Muscle layer of duodenum (tissue), 2 donors: Measurements from ENCODE around the gene CTSA.
A peak's percentile ranks its signal among the peaks of the same experiment; 100 is the strongest.

ENCODE experiments used
- H3K27ac ChIP-seq: one replicate; pipeline ENCODE4 v1.7.0; 2013; ENCODE audit warnings: mild to moderate bottlenecking, low read length
- H3K27me3 ChIP-seq: one replicate; pipeline ENCODE4 v1.7.0; 2013; ENCODE audit warnings: low read depth, mild to moderate bottlenecking, control low read depth, low read length
- H3K36me3 ChIP-seq, 2 donors: one replicate each; pipeline ENCODE4 v1.7.0; 2013; ENCODE audit warnings: low read length in 2 of 2, control low read depth in 1 of 2, mild to moderate bottlenecking in 1 of 2; ENCODE audit not compliant: insufficient read depth in 2 of 2, control insufficient read depth in 1 of 2
- H3K4me1 ChIP-seq, 2 donors: one replicate each; pipeline ENCODE4 v1.7.0; 2013; ENCODE audit warnings: low read length in 2 of 2, mild to moderate bottlenecking in 2 of 2, control low read depth in 1 of 2, moderate library complexity in 1 of 2; ENCODE audit not compliant: insufficient read depth in 2 of 2, control insufficient read depth in 1 of 2
- H3K4me3 ChIP-seq, 2 donors: one replicate each; pipeline ENCODE4 v1.7.0; 2013; ENCODE audit warnings: low read length in 2 of 2, low read depth in 1 of 2, mild to moderate bottlenecking in 1 of 2
- H3K9me3 ChIP-seq, 2 donors: one replicate each; pipeline ENCODE4 v1.7.0; 2013; ENCODE audit warnings: low read length in 2 of 2, control low read depth in 1 of 2, mild to moderate bottlenecking in 1 of 2; ENCODE audit not compliant: control insufficient read depth in 1 of 2
- donor health status: healthy.

The CTSA gene

GRCh38 chr20:45887346-45887715 lies 3.8 kb upstream of the CTSA start, which contains the start of gene SPATA25:
Gene SPATA25 (minus strand): TSS chr20:45887622. CDS start chr20:45887590, 32 bp downstream.
- H3K36me3 ChIP-seq: peaks cover 20 to 40% of the 10 kb centered on the region in 2 donors
- H3K27ac ChIP-seq: no peak within 1 kb of the TSS
- no peaks in the 10 kb centered on the region for H3K9me3 ChIP-seq
- H3K4me3 ChIP-seq: no peak within 1 kb of the TSS
- H3K4me1 ChIP-seq: peaks cover 5 to 35% of the 10 kb centered on the region in 2 donors
- H3K27me3 ChIP-seq: no peaks in the 10 kb centered on the region

- Histone ChIP-seq H3K4me3 (no peak overlapping the region), H3K27ac (no peak overlapping the region), H3K27me3 (no peaks in the 10 kb centered on the region), H3K4me1 (peaks cover 12 to 39% of the 10 kb centered on the region in 2 donors), H3K36me3 (peaks cover 10 to 34% of the 10 kb centered on the region in 2 donors), H3K9me3 (no peaks in the 10 kb centered on the region)
Observed at GRCh38 chr20:45888681-45889080, 2.5 kb upstream of the CTSA start.

GRCh38 chr20:45890077-45890984 lies 804 bp upstream of the CTSA start:
- Histone ChIP-seq H3K9me3 (no peaks in the 10 kb centered on the region), H3K36me3 (peaks cover 17 to 40% of the 10 kb centered on the region in 2 donors), H3K27me3 (no peaks in the 10 kb centered on the region), H3K4me3 (peak overlapping the region; percentile 69 to 95), H3K4me1 (peaks cover 12 to 32% of the 10 kb centered on the region in 2 donors), H3K27ac (peak overlapping the region; percentile 63)

GRCh38 chr20:45892049-45892825 lies 1.1 kb downstream of the CTSA start:
- Histone ChIP-seq H3K27me3 (no peaks in the 10 kb centered on the region), H3K27ac (no peak overlapping the region), H3K36me3 (peaks cover 23 to 38% of the 10 kb centered on the region in 2 donors), H3K9me3 (no peaks in the 10 kb centered on the region), H3K4me3 (peak overlapping the region; percentile 69 to 95), H3K4me1 (peaks cover 12 to 30% of the 10 kb centered on the region in 2 donors)

GRCh38 chr20:45892828-45893500 lies 1.8 kb downstream of the CTSA start:
- H3K4me3 ChIP-seq: no peak overlapping the region
- no peaks in the 10 kb centered on the region for H3K9me3 ChIP-seq
- H3K27me3 ChIP-seq: no peaks in the 10 kb centered on the region
- peaks cover 22 to 40% of the 10 kb centered on the region in 2 donors for H3K36me3 ChIP-seq
- no peak overlapping the region for H3K27ac ChIP-seq
- peaks cover 12 to 30% of the 10 kb centered on the region in 2 donors for H3K4me1 ChIP-seq

GRCh38 chr20:45893831-45894230 lies 2.7 kb downstream of the CTSA start:
- no peak overlapping the region for H3K4me3 ChIP-seq
- H3K36me3 ChIP-seq: peaks cover 28 to 49% of the 10 kb centered on the region in 2 donors
- H3K27ac ChIP-seq: no peak overlapping the region
- H3K27me3 ChIP-seq: no peaks in the 10 kb centered on the region
- H3K4me1 ChIP-seq: peaks cover 12 to 30% of the 10 kb centered on the region in 2 donors
- H3K9me3 ChIP-seq: no peaks in the 10 kb centered on the region

GRCh38 chr20:45894797-45895196 lies 3.7 kb downstream of the CTSA start:
- Histone ChIP-seq H3K36me3 (peaks cover 30 to 56% of the 10 kb centered on the region in 2 donors), H3K4me1 (peaks cover 12 to 20% of the 10 kb centered on the region in 2 donors), H3K27me3 (no peaks in the 10 kb centered on the region), H3K27ac (no peak overlapping the region), H3K4me3 (no peak overlapping the region), H3K9me3 (no peaks in the 10 kb centered on the region)

GRCh38 chr20:45896641-45897161 lies 5.6 kb downstream of the CTSA start:
- H3K27ac ChIP-seq: no peak overlapping the region
- H3K36me3 ChIP-seq: peaks cover 30 to 60% of the 10 kb centered on the region in 2 donors
- H3K4me3 ChIP-seq: no peak overlapping the region
- H3K27me3 ChIP-seq: no peaks in the 10 kb centered on the region
- H3K4me1 ChIP-seq: peaks cover 12 to 14% of the 10 kb centered on the region in 2 donors
- H3K9me3 ChIP-seq: no peaks in the 10 kb centered on the region

GRCh38 chr20:45897289-45897688 lies 6.2 kb downstream of the CTSA start:
- no peaks in the 10 kb centered on the region for H3K9me3 ChIP-seq
- no peak overlapping the region for H3K27ac ChIP-seq
- H3K36me3 ChIP-seq: peaks cover 30 to 65% of the 10 kb centered on the region in 2 donors
- no peaks in the 10 kb centered on the region for H3K27me3 ChIP-seq
- peaks cover 8 to 9% of the 10 kb centered on the region in 2 donors for H3K4me1 ChIP-seq
- H3K4me3 ChIP-seq: no peak overlapping the region

- Histone ChIP-seq H3K36me3 (peaks cover 30 to 67% of the 10 kb centered on the region in 2 donors), H3K27ac (no peak overlapping the region), H3K4me1 (peaks cover 5% of the 10 kb centered on the region in 2 donors), H3K9me3 (no peaks in the 10 kb centered on the region), H3K27me3 (no peaks in the 10 kb centered on the region), H3K4me3 (no peak overlapping the region)
Observed at GRCh38 chr20:45897692-45898091, 6.6 kb downstream of the CTSA start.
